Panc1 (cell line): ENCODE data around the gene SLC35D2. TPM values are rescaled to one million over a fixed set of nuclear protein-coding genes. Genes with fewer than 3 reads are reported as not detected.

Experiments used
- ATAC-seq: fragments of 200-7000 bp; cut with Tn5 transposase; 2 replicates; pipeline ENCODE4 v1.9.1; 2020; ENCODE audit warnings: mild to moderate bottlenecking, moderate library complexity
- Bru-seq: library from RNA; stranded (reverse); fragments of 400-500 nt; gene quantifications from one replicate; lab custom pipeline; 2021; lab: Mats Ljungman, UMichigan
- BruChase-seq, 2 experiments: library from RNA; stranded (reverse); fragments of 400-500 nt; gene quantifications; one replicate each; lab custom pipeline; 2021; lab: Mats Ljungman, UMichigan
- BruUV-seq: library from RNA; stranded (reverse); fragments of 400-500 nt; replicated peaks from 2 replicates; lab custom pipeline; 2021; lab: Mats Ljungman, UMichigan
- CTCF ChIA-PET: fragments of 300-600 bp; sonication (Branson Sonifier 250); formaldehyde crosslinking; loops from one replicate; lab custom pipeline; 2022; ENCODE audit warnings: antibody characterized with exemption; lab: Charles Lee
- POLR2A ChIA-PET: fragments of 300-600 bp; sonication (Branson Sonifier 250); formaldehyde crosslinking; loops from one replicate; lab custom pipeline; 2022; ENCODE audit warnings: antibody characterized with exemption; lab: Charles Lee
- DNase-seq: peaks from one replicate; pipeline ENCODE4 v3.0.0-alpha.2; 2010; ENCODE audit warnings: low read depth, low spot score
- H3K27ac ChIP-seq: 2 replicates; pipeline ENCODE4 v1.5.1; 2011; ENCODE audit warnings: mild to moderate bottlenecking, low read length, inconsistent platforms
- H3K27me3 ChIP-seq: fragments of 200-500 bp; sonication (Bioruptor generic); 2 replicates; pipeline ENCODE4 v1.6.0; 2014; ENCODE audit warnings: low read length, inconsistent platforms; ENCODE audit not compliant: control insufficient read depth, insufficient read depth
- H3K36me3 ChIP-seq: fragments of 200-500 bp; sonication (Bioruptor generic); 2 replicates; pipeline ENCODE4 v1.5.1; 2014; ENCODE audit warnings: inconsistent platforms, mild to moderate bottlenecking, low read length, moderate library complexity; ENCODE audit not compliant: control insufficient read depth, insufficient read depth
- H3K4me1 ChIP-seq: 2 replicates; pipeline ENCODE4 v1.5.1; 2011; ENCODE audit warnings: inconsistent platforms, mild to moderate bottlenecking, low read length, moderate library complexity; ENCODE audit not compliant: control insufficient read depth, insufficient read depth
- H3K4me3 ChIP-seq, 2 experiments: 2 replicates each; pipeline ENCODE4 v1.5.1; 2011 to 2012; ENCODE audit warnings: low read depth in 2 of 2, low read length in 2 of 2, mild to moderate bottlenecking in 2 of 2, inconsistent platforms in 1 of 2, moderate library complexity in 1 of 2
- H3K9me3 ChIP-seq: fragments of 200-500 bp; sonication (Bioruptor generic); 2 replicates; pipeline ENCODE4 v1.5.1; 2014; ENCODE audit warnings: low read depth, mild to moderate bottlenecking, inconsistent platforms, low read length, moderate library complexity; ENCODE audit not compliant: control insufficient read depth, insufficient read depth
- POLR2AphosphoS5 ChIP-seq: IDR thresholded peaks from 2 replicates; pipeline ENCODE4 v1.6.1; 2012; ENCODE audit warnings: mild to moderate bottlenecking, low read depth, low read length, moderate library complexity
- SIN3A ChIP-seq: IDR thresholded peaks from 2 replicates; pipeline ENCODE4 v1.6.1; 2012; ENCODE audit warnings: low read depth, mild to moderate bottlenecking, low read length, moderate library complexity, borderline replicate concordance; ENCODE audit not compliant: insufficient read depth
- TCF7L2 ChIP-seq: IDR thresholded peaks from 2 replicates; pipeline ENCODE4 v1.6.1; 2011; ENCODE audit warnings: mild to moderate bottlenecking, low read depth, low read length, inconsistent platforms
- in situ Hi-C: cut with HindIII; loops from 2 replicates; pipeline ENCODE4 v1.10.0; 2016; ENCODE audit warnings: low sequenced_read_pairs, low pct_unique_long_range_greater_than_20kb
- intact Hi-C: fragments of 100-400 bp; cut with micrococcal nuclease; formaldehyde crosslinking; loops from one replicate; pipeline ENCODE4 v1.10.0; 2022; ENCODE audit not compliant: unreplicated experiment
- long read RNA-seq: library from polyadenylated mRNA; unstranded; transcript quantifications from one replicate; pipeline ENCODE4 v2.0.0, GENCODE V29; 2021; ENCODE audit not compliant: unreplicated experiment
- polyA plus RNA-seq: library from polyadenylated mRNA; unstranded; fragments of >200 nt; gene quantifications from one replicate; pipeline ENCODE4 v1.2.1, GENCODE V29; 2012; ENCODE audit warnings: missing spikeins; ENCODE audit not compliant: insufficient read length
- total RNA-seq: library from RNA; stranded (reverse); gene quantifications from one replicate; pipeline ENCODE4 v1.2.1, GENCODE V29; 2021; ENCODE audit not compliant: unreplicated experiment
- TF ChIP-seq, protein P1 (sequence below): fragments of 450-650 bp; IDR thresholded peaks from 2 replicates; pipeline ENCODE4 v1.5.1; 2017; ENCODE audit warnings: mild to moderate bottlenecking
- TF ChIP-seq, protein P2 (sequence below), 2 experiments: IDR thresholded peaks; 2 replicates each; pipeline ENCODE4 v1.6.1; 2011 to 2012; ENCODE audit warnings: low read depth in 2 of 2, control low read depth in 1 of 2, low read length in 1 of 2, mild to moderate bottlenecking in 1 of 2, moderate library complexity in 1 of 2; ENCODE audit not compliant: insufficient read depth in 1 of 2

Gene SLC35D2
- total RNA-seq (23.7 TPM), Bru-seq, nascent RNA (percentile 60 among the genes with signal in this experiment), BruChase-seq, experiment 1, labeled RNA remaining after a 2-hour chase (percentile 58 among the genes with signal in this experiment), BruChase-seq, experiment 2, labeled RNA remaining after a 6-hour chase (percentile 62 among the genes with signal in this experiment)
- polyA plus RNA-seq: 18.0 TPM
- long read RNA-seq, transcript SLC35D2-201 (12 exons, 1,626 nt): major isoform, 26 of 62 reads
- long read RNA-seq, partial matches to known transcripts: 4 of 62 reads
- long read RNA-seq, other reads (novel, unspliced or antisense): 32 of 62 reads

DNA sequence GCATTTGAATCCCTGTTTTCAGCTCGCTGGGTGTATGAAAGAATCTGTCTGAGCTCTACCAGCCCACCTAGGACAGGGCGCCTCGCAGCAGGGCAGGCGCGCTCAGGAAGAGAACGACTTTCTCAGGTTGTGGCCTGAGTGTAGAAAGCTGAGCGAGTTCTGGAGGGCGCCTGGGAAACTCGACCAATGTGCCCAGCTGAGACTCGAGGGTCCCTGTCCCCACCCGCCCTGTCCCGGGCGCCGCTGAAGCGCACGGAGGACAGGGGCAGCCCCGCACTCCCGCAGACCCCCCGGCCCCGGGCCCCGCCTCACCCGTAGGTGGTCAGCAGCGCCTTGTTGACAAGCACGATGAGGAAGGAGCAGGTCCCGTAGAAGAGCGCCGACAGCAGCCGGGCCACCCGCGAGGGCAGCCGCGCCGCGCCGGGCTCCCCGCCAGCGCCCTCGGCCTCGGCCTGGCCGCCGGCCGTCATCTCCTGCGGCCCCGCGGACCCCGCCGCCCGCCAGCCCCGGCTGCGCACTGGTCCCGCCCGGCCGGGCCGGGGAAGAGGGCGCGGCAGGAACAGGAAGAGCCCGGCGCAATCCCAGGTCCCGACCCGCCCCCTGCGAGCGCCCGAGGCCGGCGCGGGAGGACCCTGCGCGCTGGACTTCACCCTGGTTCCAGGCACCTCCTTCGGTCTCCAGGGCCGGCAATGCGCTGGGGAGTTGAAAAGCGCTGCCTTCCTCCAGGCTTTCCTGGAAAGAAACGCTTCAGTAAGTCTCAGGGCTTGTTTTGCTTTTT is at the start of gene SLC35D2:
Gene SLC35D2 (minus strand): TSS at position 547 of the 778 bp plus-strand sequence. CDS start 77 bp downstream, at position 470.
- Histone ChIP-seq H3K36me3 (peaks cover 6% of the 10 kb centered on the region; the same call in 1 of the 2 replicates), H3K9me3 (no peaks in the 10 kb centered on the region), H3K4me3 (peak within 1 kb of the TSS; percentile 59 to 76), H3K27me3 (no peaks in the 10 kb centered on the region), H3K27ac (peak within 1 kb of the TSS; percentile 97), H3K4me1 (peaks cover 14% of the 10 kb centered on the region)
- intact Hi-C loops: no loop called here
- ChIA-PET CTCF (interaction anchor here (0.7 kb wide), 1 partner anchor 18 kb away, joined by 3 read pairs; no protein-coding TSS in a partner anchor), POLR2A (interaction anchor here (0.6 kb wide), 1 partner anchor 33 kb away, joined by 10 read pairs; no protein-coding TSS in a partner anchor)
- no TSS peak for BruUV-seq
- no peak for DNase-seq
- peak; percentile 76; the same call in 1 of the 2 replicates for TF ChIP-seq SIN3A
- TF ChIP-seq, protein P1, sequence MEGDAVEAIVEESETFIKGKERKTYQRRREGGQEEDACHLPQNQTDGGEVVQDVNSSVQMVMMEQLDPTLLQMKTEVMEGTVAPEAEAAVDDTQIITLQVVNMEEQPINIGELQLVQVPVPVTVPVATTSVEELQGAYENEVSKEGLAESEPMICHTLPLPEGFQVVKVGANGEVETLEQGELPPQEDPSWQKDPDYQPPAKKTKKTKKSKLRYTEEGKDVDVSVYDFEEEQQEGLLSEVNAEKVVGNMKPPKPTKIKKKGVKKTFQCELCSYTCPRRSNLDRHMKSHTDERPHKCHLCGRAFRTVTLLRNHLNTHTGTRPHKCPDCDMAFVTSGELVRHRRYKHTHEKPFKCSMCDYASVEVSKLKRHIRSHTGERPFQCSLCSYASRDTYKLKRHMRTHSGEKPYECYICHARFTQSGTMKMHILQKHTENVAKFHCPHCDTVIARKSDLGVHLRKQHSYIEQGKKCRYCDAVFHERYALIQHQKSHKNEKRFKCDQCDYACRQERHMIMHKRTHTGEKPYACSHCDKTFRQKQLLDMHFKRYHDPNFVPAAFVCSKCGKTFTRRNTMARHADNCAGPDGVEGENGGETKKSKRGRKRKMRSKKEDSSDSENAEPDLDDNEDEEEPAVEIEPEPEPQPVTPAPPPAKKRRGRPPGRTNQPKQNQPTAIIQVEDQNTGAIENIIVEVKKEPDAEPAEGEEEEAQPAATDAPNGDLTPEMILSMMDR: no peak
- peak; percentile 48; the same call in 1 of the 2 replicates for TF ChIP-seq POLR2AphosphoS5
- peak; percentile 97 for ATAC-seq
- in situ Hi-C loops: no loop called here

DNA sequence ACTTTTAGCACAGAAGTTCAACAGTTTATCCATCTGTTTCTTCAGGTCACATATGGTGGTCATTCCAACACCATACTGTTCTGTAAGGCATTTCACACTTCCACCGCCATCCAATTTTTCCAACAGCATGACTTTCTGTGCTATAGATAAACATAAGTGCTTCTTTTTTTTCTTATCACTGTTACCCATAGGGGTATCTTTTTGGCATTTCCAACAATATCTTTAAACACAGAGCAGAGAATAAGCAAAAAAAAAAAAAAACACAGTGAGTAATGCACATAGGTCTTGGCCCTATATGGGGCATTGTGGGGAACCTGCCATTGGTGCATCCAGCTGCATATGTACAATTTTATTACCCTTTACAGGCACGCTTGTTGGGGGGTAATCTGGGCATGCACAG is 46.9 kb upstream of the SLC35D2 start:
- no TSS peak for BruUV-seq
- TF ChIP-seq, protein P1: no peak
- TF ChIP-seq SIN3A (no peak), POLR2AphosphoS5 (no peak), TCF7L2 (no peak)
- TF ChIP-seq, protein P2, sequence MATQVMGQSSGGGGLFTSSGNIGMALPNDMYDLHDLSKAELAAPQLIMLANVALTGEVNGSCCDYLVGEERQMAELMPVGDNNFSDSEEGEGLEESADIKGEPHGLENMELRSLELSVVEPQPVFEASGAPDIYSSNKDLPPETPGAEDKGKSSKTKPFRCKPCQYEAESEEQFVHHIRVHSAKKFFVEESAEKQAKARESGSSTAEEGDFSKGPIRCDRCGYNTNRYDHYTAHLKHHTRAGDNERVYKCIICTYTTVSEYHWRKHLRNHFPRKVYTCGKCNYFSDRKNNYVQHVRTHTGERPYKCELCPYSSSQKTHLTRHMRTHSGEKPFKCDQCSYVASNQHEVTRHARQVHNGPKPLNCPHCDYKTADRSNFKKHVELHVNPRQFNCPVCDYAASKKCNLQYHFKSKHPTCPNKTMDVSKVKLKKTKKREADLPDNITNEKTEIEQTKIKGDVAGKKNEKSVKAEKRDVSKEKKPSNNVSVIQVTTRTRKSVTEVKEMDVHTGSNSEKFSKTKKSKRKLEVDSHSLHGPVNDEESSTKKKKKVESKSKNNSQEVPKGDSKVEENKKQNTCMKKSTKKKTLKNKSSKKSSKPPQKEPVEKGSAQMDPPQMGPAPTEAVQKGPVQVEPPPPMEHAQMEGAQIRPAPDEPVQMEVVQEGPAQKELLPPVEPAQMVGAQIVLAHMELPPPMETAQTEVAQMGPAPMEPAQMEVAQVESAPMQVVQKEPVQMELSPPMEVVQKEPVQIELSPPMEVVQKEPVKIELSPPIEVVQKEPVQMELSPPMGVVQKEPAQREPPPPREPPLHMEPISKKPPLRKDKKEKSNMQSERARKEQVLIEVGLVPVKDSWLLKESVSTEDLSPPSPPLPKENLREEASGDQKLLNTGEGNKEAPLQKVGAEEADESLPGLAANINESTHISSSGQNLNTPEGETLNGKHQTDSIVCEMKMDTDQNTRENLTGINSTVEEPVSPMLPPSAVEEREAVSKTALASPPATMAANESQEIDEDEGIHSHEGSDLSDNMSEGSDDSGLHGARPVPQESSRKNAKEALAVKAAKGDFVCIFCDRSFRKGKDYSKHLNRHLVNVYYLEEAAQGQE (IDR thresholded peaks at IDR 0.05; ENCODE audit: insufficient read depth in 1 of 2, low read depth in 2 of 2, low read length in 1 of 2): no peak
- in situ Hi-C loops: no loop called here
- CTCF ChIA-PET: no interaction called here
- H3K4me3 ChIP-seq: no peak overlapping the region
- DNase-seq (no peak), ATAC-seq (no peak)
- H3K27me3 ChIP-seq: no peaks in the 10 kb centered on the region
- H3K4me1 ChIP-seq: peaks cover 3% of the 10 kb centered on the region; the same call in 1 of the 2 replicates
- POLR2A ChIA-PET: no interaction called here
- H3K9me3 ChIP-seq: no peaks in the 10 kb centered on the region
- no peaks in the 10 kb centered on the region for H3K36me3 ChIP-seq
- H3K27ac ChIP-seq: no peak overlapping the region
- intact Hi-C loops: no loop called here
